Endothelial cell of umbilical vein (primary cell): ENCODE results near the gene ST6GALNAC3. TPM values are rescaled to one million over a fixed set of nuclear protein-coding genes. Genes with fewer than 3 reads are reported as not detected.

Experiments used
- BruUV-seq: library from RNA; stranded (reverse); fragments of 400-500 nt; replicated peaks from 2 replicates; lab custom pipeline; 2021; lab: Mats Ljungman, UMichigan
- CTCF ChIA-PET: fragments of 300-600, 350-600 bp; sonication (Branson Sonifier 250); formaldehyde crosslinking; loops from one replicate; lab custom pipeline; 2021; ENCODE audit warnings: antibody characterized with exemption, inconsistent platforms; lab: Charles Lee
- POLR2A ChIA-PET: fragments of 300-600, 350-600 bp; sonication (Branson Sonifier 250); formaldehyde crosslinking; loops from one replicate; lab custom pipeline; 2021; ENCODE audit warnings: antibody characterized with exemption, inconsistent platforms; lab: Charles Lee
- DNase-seq: peaks from one replicate; pipeline ENCODE4 v3.0.0-alpha.2; 2011; ENCODE audit warnings: low read depth, low spot score
- FAIRE-seq: peaks from 2 replicates; lab custom pipeline; 2011; peaks lifted over from hg19 to GRCh38; lab: Jason Lieb, UNC
- H2AFZ ChIP-seq: 2 replicates; pipeline ENCODE4 v1.6.0; 2012; ENCODE audit warnings: low read depth, low read length, control low read depth, inconsistent platforms
- H3K27ac ChIP-seq: 2 replicates; pipeline ENCODE4 v1.5.1; 2011; ENCODE audit warnings: low read depth, mild to moderate bottlenecking, control low read depth, low read length, moderate library complexity; ENCODE audit not compliant: insufficient read depth
- H3K27me3 ChIP-seq, 2 experiments: 2 replicates each; pipeline versions ENCODE4 v1.6.0 to v1.6.1; 2011; ENCODE audit warnings: low read length in 2 of 2, mixed read lengths in 1 of 2; ENCODE audit not compliant: control insufficient read depth in 2 of 2, insufficient read depth in 2 of 2
- H3K36me3 ChIP-seq, 2 experiments: 2 replicates in 1 of 2; 3 replicates in 1 of 2; pipeline ENCODE4 v1.5.1; 2011; ENCODE audit warnings: low read length in 2 of 2, mild to moderate bottlenecking in 1 of 2, moderate library complexity in 1 of 2; ENCODE audit not compliant: control insufficient read depth in 2 of 2, insufficient read depth in 2 of 2; ENCODE audit errors: extremely low read depth in 1 of 2
- H3K4me1 ChIP-seq: 3 replicates; pipeline ENCODE4 v1.5.1; 2011; ENCODE audit warnings: mild to moderate bottlenecking, low read length; ENCODE audit not compliant: control insufficient read depth, insufficient read depth; ENCODE audit errors: extremely low read depth
- H3K4me2 ChIP-seq: 2 replicates; pipeline ENCODE4 v1.6.1; 2011; ENCODE audit warnings: low read length, control low read depth, mixed read lengths; ENCODE audit not compliant: insufficient read depth
- H3K4me3 ChIP-seq, 3 experiments: fragments of 200-600 bp in 1 of 3; sonication (generic), shearing (Covaris generic) in 1 of 3; replicated peaks in 1 of 3; 2 replicates each; pipeline ENCODE4 v1.5.1; 2011 to 2016; ENCODE audit warnings: control low read depth in 3 of 3, low read length in 3 of 3, mild to moderate bottlenecking in 2 of 3, inconsistent platforms in 1 of 3, low read depth in 1 of 3, moderate library complexity in 1 of 3; ENCODE audit not compliant: insufficient read depth in 1 of 3
- H3K79me2 ChIP-seq: 2 replicates; pipeline ENCODE4 v1.6.0; 2012; ENCODE audit warnings: low read length, inconsistent platforms; ENCODE audit not compliant: control insufficient read depth, insufficient read depth
- H3K9ac ChIP-seq: replicated peaks from 2 replicates; pipeline ENCODE3; 2011; ENCODE audit warnings: low read length, control low read depth; ENCODE audit not compliant: insufficient read depth; ENCODE audit errors: extremely low read depth
- H3K9me1 ChIP-seq: replicated peaks from 3 replicates; pipeline ENCODE4 v1.6.0; 2011; ENCODE audit warnings: mild to moderate bottlenecking, low read length; ENCODE audit not compliant: control insufficient read depth, insufficient read depth; ENCODE audit errors: extremely low read depth
- H3K9me3 ChIP-seq: replicated peaks from 2 replicates; pipeline ENCODE4 v1.5.1; 2012; ENCODE audit warnings: low read length, inconsistent platforms; ENCODE audit not compliant: control insufficient read depth, insufficient read depth
- H4K20me1 ChIP-seq: replicated peaks from 2 replicates; pipeline ENCODE3; 2011; ENCODE audit warnings: mild to moderate bottlenecking, low read length; ENCODE audit not compliant: control insufficient read depth, insufficient read depth; ENCODE audit errors: extremely low read depth
- CTCF ChIP-seq, 2 donors: IDR thresholded peaks; 1 replicate in 1 of 2; 2 replicates in 1 of 2; pipeline ENCODE4 v1.5.1; 2011; ENCODE audit warnings: low read length in 2 of 2, mild to moderate bottlenecking in 2 of 2, moderate library complexity in 2 of 2, control low read depth in 1 of 2, inconsistent platforms in 1 of 2, low read depth in 1 of 2; ENCODE audit not compliant: insufficient read depth in 1 of 2; ENCODE audit errors: extremely low read depth in 1 of 2
- EZH2 ChIP-seq: IDR thresholded peaks from 2 replicates; pipeline ENCODE4 v1.6.1; 2012; ENCODE audit warnings: borderline replicate concordance, low read depth, mild to moderate bottlenecking, moderate library complexity, low read length, inconsistent platforms; ENCODE audit not compliant: severe bottlenecking
- FOS ChIP-seq: IDR thresholded peaks from 2 replicates; pipeline ENCODE4 v1.6.1; 2011; ENCODE audit warnings: mild to moderate bottlenecking, low read length, moderate library complexity, borderline replicate concordance; ENCODE audit not compliant: insufficient read depth
- GATA2 ChIP-seq: IDR thresholded peaks from 2 replicates; pipeline ENCODE4 v1.7.0; 2011; ENCODE audit warnings: low read depth, mild to moderate bottlenecking, moderate library complexity, mixed read lengths, low read length; ENCODE audit not compliant: insufficient read length, insufficient read depth
- JUN ChIP-seq: IDR thresholded peaks from 2 replicates; pipeline ENCODE4 v1.6.1; 2011; ENCODE audit warnings: borderline replicate concordance, low read depth; ENCODE audit not compliant: insufficient read length, insufficient read depth
- MAX ChIP-seq: IDR thresholded peaks from 2 replicates; pipeline ENCODE4 v1.6.1; 2011; ENCODE audit not compliant: insufficient read depth, insufficient read length
- MYC ChIP-seq: IDR thresholded peaks from one replicate; pipeline ENCODE4 v1.6.1; 2011; ENCODE audit warnings: mild to moderate bottlenecking, low read depth, low read length
- POLR2A ChIP-seq: IDR thresholded peaks from 2 replicates; pipeline ENCODE4 v1.6.1; 2012; ENCODE audit warnings: low read depth, mild to moderate bottlenecking, control low read depth, low read length
- POLR2AphosphoS5 ChIP-seq: IDR thresholded peaks from 2 replicates; pipeline ENCODE4 v1.6.1; 2012; ENCODE audit warnings: low read depth, mild to moderate bottlenecking, control low read depth, low read length, moderate library complexity; ENCODE audit not compliant: insufficient read depth
- dilution Hi-C: fragments of 300-500 bp; cut with MboI; formaldehyde crosslinking; loops from one replicate; pipeline ENCODE4 v1.15.0; 2019; ENCODE audit warnings: low sequenced_read_pairs; ENCODE audit not compliant: extremely low pct_ligation_motif_present
- intact Hi-C: fragments of 100-400 bp; cut with micrococcal nuclease; formaldehyde crosslinking; loops from one replicate; pipeline ENCODE4 v1.10.0; 2022
- polyA plus RNA-seq, 4 experiments: library from polyadenylated mRNA; depleted of rRNA in 3 of 4; stranded (reverse) in 3 of 4; unstranded in 1 of 4; fragments of >200 nt; gene quantifications; 2 replicates each; pipeline versions ENCODE4 v1.2.1 to v1.2.3, GENCODE V29; 2011 to 2012; ENCODE audit warnings: missing spikeins in 1 of 4
- total RNA-seq: library from RNA; stranded (reverse); gene quantifications from 2 replicates; pipeline ENCODE4 v1.2.3, GENCODE V29; 2021

Gene ST6GALNAC3
- total and polyA plus RNA-seq, 2 donors (not counting 3 experiments of a cell fraction or from before 2014, with no cell fraction given): 7.6 to 48.3 TPM

GRCh38 chr1:76289692-76290091, 215.1 kb downstream of the ST6GALNAC3 start:
- H3K27ac ChIP-seq: no peak overlapping the region
- H3K79me2 ChIP-seq: no peaks in the 10 kb centered on the region
- ChIA-PET POLR2A (no interaction called here), CTCF (no interaction called here)
- H3K4me3 ChIP-seq: no peak overlapping the region
- TF ChIP-seq MYC: no peak
- no peak for TF ChIP-seq EZH2
- TF ChIP-seq FOS: no peak
- TF ChIP-seq JUN: no peak
- TF ChIP-seq GATA2: no peak
- TF ChIP-seq CTCF (IDR thresholded peaks at IDR 0.05; ENCODE audit: extremely low read depth in 1 of 2, insufficient read depth in 1 of 2, low read depth in 1 of 2, low read length in 2 of 2): no peak
- TF ChIP-seq POLR2A: no peak
- TF ChIP-seq MAX: no peak
- no peak for TF ChIP-seq POLR2AphosphoS5
- H2AFZ ChIP-seq: no peak overlapping the region
- H3K4me1 ChIP-seq: peaks cover 5% of the 10 kb centered on the region
- no peak for FAIRE-seq
- no peaks in the 10 kb centered on the region for H3K27me3 ChIP-seq
- H3K9ac ChIP-seq: no peak overlapping the region
- intact Hi-C loops: no loop called here
- no peaks in the 10 kb centered on the region for H4K20me1 ChIP-seq
- DNase-seq: no peak
- H3K4me2 ChIP-seq: no peak overlapping the region
- BruUV-seq: no TSS peak
- dilution Hi-C loops: no loop called here
- H3K36me3 ChIP-seq: no peaks in the 10 kb centered on the region
- no peaks in the 10 kb centered on the region for H3K9me3 ChIP-seq
- no peaks in the 10 kb centered on the region for H3K9me1 ChIP-seq
